Osteoblast (primary cell): Measurements from ENCODE around the gene PDPR. TPM values are rescaled to one million over a fixed set of nuclear protein-coding genes. Genes with fewer than 3 reads are reported as not detected.
"Not testable (repeated sequence)": the region's sequence is repeated elsewhere in the genome, so short reads cannot be mapped to it uniquely, and the experiment has no call there.

Experiments
- DNase-seq: peaks from one replicate; pipeline ENCODE4 v3.0.0; 2011; ENCODE audit warnings: low spot score, mixed read lengths; ENCODE audit not compliant: insufficient read length; ENCODE audit errors: missing footprints
- H2AFZ ChIP-seq: 2 replicates; pipeline ENCODE4 v1.6.0; 2011; ENCODE audit warnings: mild to moderate bottlenecking, low read length
- H3K27ac ChIP-seq: 2 replicates; pipeline ENCODE4 v1.5.1; 2011; ENCODE audit warnings: mild to moderate bottlenecking, low read depth, low read length, moderate library complexity
- H3K27me3 ChIP-seq: 2 replicates; pipeline ENCODE4 v1.6.0; 2012; ENCODE audit warnings: mild to moderate bottlenecking, control low read depth, inconsistent platforms, low read length, moderate library complexity; ENCODE audit not compliant: insufficient read depth
- H3K36me3 ChIP-seq: 2 replicates; pipeline ENCODE4 v1.5.1; 2011; ENCODE audit warnings: mild to moderate bottlenecking, low read length, control low read depth, moderate library complexity; ENCODE audit not compliant: insufficient read depth
- H3K4me1 ChIP-seq: 2 replicates; pipeline ENCODE4 v1.5.1; 2011; ENCODE audit warnings: mild to moderate bottlenecking, low read length, control low read depth, moderate library complexity; ENCODE audit not compliant: insufficient read depth
- H3K4me2 ChIP-seq: 2 replicates; pipeline ENCODE4 v1.6.0; 2011; ENCODE audit warnings: mild to moderate bottlenecking, low read length; ENCODE audit not compliant: insufficient read depth
- H3K4me3 ChIP-seq: fragments of 200-600 bp; sonication (generic); 3 replicates; pipeline ENCODE4 v1.5.1; 2012; ENCODE audit warnings: mild to moderate bottlenecking, low read length, inconsistent platforms; ENCODE audit not compliant: insufficient read depth
- H3K79me2 ChIP-seq: 2 replicates; pipeline ENCODE4 v1.6.0; 2012; ENCODE audit warnings: mild to moderate bottlenecking, low read length, control low read depth, inconsistent platforms; ENCODE audit not compliant: insufficient read depth
- H3K9me3 ChIP-seq: 2 replicates; pipeline ENCODE4 v1.5.1; 2011; ENCODE audit warnings: low read depth, low read length, control low read depth
- H4K20me1 ChIP-seq: 2 replicates; pipeline ENCODE4 v1.6.0; 2012; ENCODE audit warnings: mild to moderate bottlenecking, low read length, control low read depth; ENCODE audit not compliant: insufficient read depth
- total RNA-seq: library from RNA; depleted of rRNA; stranded (reverse); fragments of >200 nt; gene quantifications from 2 replicates; pipeline ENCODE4 v1.2.3, GENCODE V29; 2012

Gene PDPR
- total RNA-seq, 1 donor = 23.2 TPM

- not testable (repeated sequence) for H3K4me2 ChIP-seq
Observed at GRCh38 chr16:70088160-70088559, 26.0 kb upstream of the PDPR start.

GRCh38 chr16:70088877-70089276 is 25.3 kb upstream of the PDPR start:
- not testable (repeated sequence) for H4K20me1 ChIP-seq, H2AFZ ChIP-seq, H3K79me2 ChIP-seq, H3K27ac ChIP-seq, DNase-seq, H3K27me3 ChIP-seq, H3K36me3 ChIP-seq, H3K4me3 ChIP-seq, H3K4me1 ChIP-seq, H3K9me3 ChIP-seq, H3K4me2 ChIP-seq

More at GRCh38 chr16:70088160-70088559, 26.0 kb upstream of the PDPR start:
- not testable (repeated sequence) for H3K27me3 ChIP-seq, H3K4me1 ChIP-seq, H3K27ac ChIP-seq, H3K36me3 ChIP-seq, H3K79me2 ChIP-seq, H4K20me1 ChIP-seq, H3K9me3 ChIP-seq, DNase-seq, H3K4me3 ChIP-seq, H2AFZ ChIP-seq

DNA sequence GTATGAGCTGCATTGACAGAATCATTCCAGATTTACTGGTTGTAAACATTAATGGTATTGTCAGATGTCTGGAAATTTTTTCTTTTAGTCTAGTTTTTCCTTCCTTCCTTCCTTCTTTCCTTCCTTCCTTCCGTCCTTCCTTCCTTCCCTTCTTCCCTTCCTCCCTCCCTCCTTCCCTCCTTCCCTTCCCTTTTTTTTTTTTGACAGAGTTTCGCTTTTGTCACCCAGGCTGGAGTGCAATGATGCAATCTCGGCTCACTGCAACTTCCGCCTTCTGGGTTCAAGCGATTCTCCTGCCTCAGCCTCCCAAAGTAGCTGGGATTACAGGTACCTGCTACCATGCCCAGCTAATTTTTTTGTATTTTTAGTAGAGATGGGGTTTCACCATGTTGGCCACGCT is 24.8 kb upstream of the PDPR start:
- not testable (repeated sequence) for H3K79me2 ChIP-seq, DNase-seq, H4K20me1 ChIP-seq, H3K4me2 ChIP-seq, H3K4me1 ChIP-seq, H2AFZ ChIP-seq, H3K27me3 ChIP-seq, H3K9me3 ChIP-seq, H3K27ac ChIP-seq, H3K36me3 ChIP-seq, H3K4me3 ChIP-seq

DNA sequence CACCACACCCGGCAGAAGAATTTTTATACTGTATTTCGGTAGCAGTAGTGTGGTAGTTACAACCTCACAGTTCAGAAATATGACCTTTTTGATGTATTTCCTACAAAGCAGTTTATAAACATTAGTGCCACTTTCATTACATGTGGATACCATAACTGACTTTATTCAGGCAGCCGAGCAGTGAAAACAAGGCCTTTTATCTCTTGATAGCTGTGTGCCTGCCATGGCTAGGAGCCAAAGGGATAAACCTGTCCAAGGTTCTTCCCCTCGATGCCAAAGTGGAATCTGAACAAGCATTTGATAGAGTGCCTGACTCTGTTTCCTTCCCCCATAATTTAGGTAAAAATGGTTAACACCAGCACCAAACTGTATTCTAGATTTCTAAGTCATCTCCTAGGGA is 23.0 kb upstream of the PDPR start:
- H4K20me1 ChIP-seq, H3K4me1 ChIP-seq, H2AFZ ChIP-seq, H3K27ac ChIP-seq, H3K36me3 ChIP-seq, H3K27me3 ChIP-seq, H3K79me2 ChIP-seq, H3K9me3 ChIP-seq, H3K4me2 ChIP-seq, DNase-seq, H3K4me3 ChIP-seq: not testable (repeated sequence)

DNA sequence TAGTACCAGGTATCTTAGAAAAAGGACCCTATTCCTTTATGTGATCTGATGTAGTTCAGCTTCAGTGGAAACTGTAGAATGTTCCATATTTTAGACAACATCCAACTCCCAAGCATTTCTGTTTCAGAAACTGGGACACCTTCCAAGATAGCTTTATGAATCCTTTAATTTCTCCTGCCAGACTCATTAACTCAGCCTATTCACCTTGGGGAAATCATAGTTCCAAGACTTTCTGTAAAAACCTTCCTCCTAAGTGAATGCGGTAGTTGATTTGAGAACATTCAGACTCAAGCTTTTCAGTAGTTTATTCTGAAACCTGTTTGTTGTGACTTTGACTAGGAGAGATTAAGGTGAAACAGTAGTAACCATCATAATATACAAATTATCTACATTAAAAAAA is 20.0 kb upstream of the PDPR start:
- not testable (repeated sequence) for H3K4me3 ChIP-seq, H3K79me2 ChIP-seq, H3K36me3 ChIP-seq, H3K4me2 ChIP-seq, H3K9me3 ChIP-seq, H3K27ac ChIP-seq, DNase-seq, H4K20me1 ChIP-seq, H2AFZ ChIP-seq, H3K27me3 ChIP-seq, H3K4me1 ChIP-seq

GRCh38 chr16:70109583-70110279 is 4.4 kb upstream of the PDPR start:
- not testable (repeated sequence) for H4K20me1 ChIP-seq, H3K27ac ChIP-seq, H3K27me3 ChIP-seq, H2AFZ ChIP-seq, H3K9me3 ChIP-seq, H3K4me1 ChIP-seq, H3K4me3 ChIP-seq, DNase-seq, H3K4me2 ChIP-seq, H3K36me3 ChIP-seq, H3K79me2 ChIP-seq

- not testable (repeated sequence) for H4K20me1 ChIP-seq, DNase-seq, H3K27me3 ChIP-seq, H3K9me3 ChIP-seq, H3K36me3 ChIP-seq, H2AFZ ChIP-seq, H3K27ac ChIP-seq, H3K4me2 ChIP-seq, H3K4me1 ChIP-seq, H3K4me3 ChIP-seq
- peaks cover 14% of the 10 kb centered on the region for H3K79me2 ChIP-seq
Observed at GRCh38 chr16:70112162-70112561, 2.0 kb upstream of the PDPR start.

- H3K27ac ChIP-seq = peak overlapping the region; percentile 37
- DNase-seq, H3K9me3 ChIP-seq, H3K27me3 ChIP-seq, H4K20me1 ChIP-seq, H3K36me3 ChIP-seq, H3K4me1 ChIP-seq: not testable (repeated sequence)
- peak overlapping the region; percentile 62 for H2AFZ ChIP-seq
- peak overlapping the region; percentile 80 for H3K4me3 ChIP-seq
- peak overlapping the region; percentile 57 for H3K4me2 ChIP-seq
- peaks cover 27% of the 10 kb centered on the region for H3K79me2 ChIP-seq
Observed at GRCh38 chr16:70113599-70113981, 542 bp upstream of the PDPR start.

DNA sequence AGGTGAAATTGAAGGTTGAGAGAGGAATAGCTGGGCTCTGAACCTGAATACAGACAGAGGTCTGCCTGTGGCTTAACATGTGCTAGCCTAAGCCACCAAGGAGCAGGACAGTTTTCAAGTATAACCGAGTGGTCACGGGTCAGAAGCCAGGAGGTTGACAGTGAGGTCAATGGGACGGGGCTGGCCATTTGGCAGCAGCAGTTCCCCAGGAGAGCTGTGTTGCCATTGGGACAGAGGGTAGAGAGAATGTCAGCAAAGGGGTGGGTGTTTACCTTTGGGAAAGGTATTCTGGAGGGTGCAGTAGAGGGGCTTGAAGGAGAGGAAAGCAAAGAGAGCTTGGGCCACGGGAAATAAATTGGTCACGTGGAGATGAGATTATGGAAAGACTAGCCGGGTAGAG is 4.2 kb downstream of the PDPR start:
- DNase-seq, H2AFZ ChIP-seq, H3K27me3 ChIP-seq, H3K9me3 ChIP-seq, H3K4me1 ChIP-seq, H3K4me2 ChIP-seq, H4K20me1 ChIP-seq, H3K27ac ChIP-seq, H3K4me3 ChIP-seq: not testable (repeated sequence)
- H3K79me2 ChIP-seq = peaks cover 34% of the 10 kb centered on the region
- H3K36me3 ChIP-seq = peaks cover 10% of the 10 kb centered on the region
